Esophagus squamous epithelium (tissue), 4 donors: ENCODE measurements around the gene TIMP3.

Source experiments
- CTCF ChIP-seq, 6 experiments: fragments of 450-650 bp in 4 of 6; fragments of 200-600 bp in 2 of 6; sonication (generic) in 2 of 6; IDR thresholded peaks; one replicate each; pipeline ENCODE4 v1.5.1; 2016 to 2019; ENCODE audit warnings: antibody characterized with exemption in 6 of 6, mild to moderate bottlenecking in 4 of 6, moderate library complexity in 4 of 6
- POLR2A ChIP-seq, 4 donors: fragments of 450-650 bp; IDR thresholded peaks; one replicate each; pipeline ENCODE4 v1.6.1; 2017; ENCODE audit warnings: antibody characterized with exemption in 4 of 4, mild to moderate bottlenecking in 4 of 4, moderate library complexity in 3 of 4

DNA sequence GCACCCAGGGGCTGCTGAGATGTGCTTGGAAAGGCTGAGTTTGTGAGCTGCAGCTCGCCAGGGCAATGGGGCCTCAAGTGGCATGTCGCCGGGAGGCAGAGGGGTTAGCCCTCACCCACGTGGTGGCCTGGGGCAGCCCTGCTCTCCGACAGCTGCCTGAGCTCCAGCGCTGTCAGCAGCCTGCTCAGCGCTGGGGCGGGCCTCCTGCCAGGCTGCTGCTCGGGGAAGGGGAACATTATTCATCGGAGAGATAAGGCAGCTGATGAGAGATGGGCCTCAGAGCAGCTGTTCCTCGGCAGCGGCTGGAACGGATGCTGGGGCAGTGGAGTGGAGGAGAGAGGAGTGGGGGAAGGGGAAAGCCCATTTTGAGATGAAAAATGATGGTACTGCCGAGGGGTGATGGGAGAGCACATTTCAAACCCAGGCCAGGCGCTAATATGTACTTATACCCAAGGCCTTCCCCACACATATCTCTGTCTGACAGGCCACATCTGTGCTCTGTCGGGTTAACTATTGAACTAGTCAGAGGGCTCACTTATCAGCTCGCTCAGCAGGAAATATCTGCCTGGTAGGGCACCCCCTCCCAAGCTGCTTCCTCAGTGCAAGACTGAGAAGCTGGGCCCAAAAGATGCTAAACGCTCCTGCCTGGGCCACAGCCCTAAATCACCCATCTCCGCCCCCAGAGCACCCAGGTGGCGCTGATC lies 79.5 kb downstream of the TIMP3 start:
- no peak for TF ChIP-seq CTCF (IDR thresholded peaks at IDR 0.05)
- TF ChIP-seq POLR2A (IDR thresholded peaks at IDR 0.05) = no peak
